BLaER1 treated with 17β-estradiol and CSF1 and Interleukin-3, amounts not matched to agents 10 nM and 100 nM (cell line): ENCODE results near the gene HID1.

ENCODE experiments used
- H3K27ac ChIP-seq, 11 experiments: shearing (Covaris generic); formaldehyde crosslinking; 2 replicates each; pipeline ENCODE4 v1.8.1; 2022
- H3K27me3 ChIP-seq, 11 experiments: shearing (Covaris generic); formaldehyde crosslinking; 2 replicates each; pipeline ENCODE4 v1.8.1; 2022
- H3K36me3 ChIP-seq, 11 experiments: shearing (Covaris generic); formaldehyde crosslinking; 2 replicates each; pipeline ENCODE4 v1.8.1; 2022
- H3K4me1 ChIP-seq, 10 experiments: shearing (Covaris generic); formaldehyde crosslinking; 2 replicates each; pipeline ENCODE4 v1.8.1; 2022
- H3K4me2 ChIP-seq, 11 experiments: shearing (Covaris generic); formaldehyde crosslinking; 2 replicates each; pipeline ENCODE4 v1.8.1; 2022
- H3K4me3 ChIP-seq, 10 experiments: shearing (Covaris generic); formaldehyde crosslinking; 2 replicates each; pipeline ENCODE4 v1.8.1; 2022
- H3K9ac ChIP-seq, 11 experiments: shearing (Covaris generic); formaldehyde crosslinking; 2 replicates each; pipeline ENCODE4 v1.8.1; 2022
- H3K9me3 ChIP-seq, 11 experiments: shearing (Covaris generic); formaldehyde crosslinking; replicated peaks in 1 of 11; 2 replicates each; pipeline ENCODE4 v1.8.1; 2022
- H4K20me1 ChIP-seq, 11 experiments: shearing (Covaris generic); formaldehyde crosslinking; 2 replicates each; pipeline ENCODE4 v1.8.1; 2022
- Cebpa-rat ChIP-seq, 11 experiments: shearing (Covaris generic); IDR thresholded peaks; 2 replicates each; pipeline ENCODE4 v1.8.1; 2022

The HID1 gene, protein sequence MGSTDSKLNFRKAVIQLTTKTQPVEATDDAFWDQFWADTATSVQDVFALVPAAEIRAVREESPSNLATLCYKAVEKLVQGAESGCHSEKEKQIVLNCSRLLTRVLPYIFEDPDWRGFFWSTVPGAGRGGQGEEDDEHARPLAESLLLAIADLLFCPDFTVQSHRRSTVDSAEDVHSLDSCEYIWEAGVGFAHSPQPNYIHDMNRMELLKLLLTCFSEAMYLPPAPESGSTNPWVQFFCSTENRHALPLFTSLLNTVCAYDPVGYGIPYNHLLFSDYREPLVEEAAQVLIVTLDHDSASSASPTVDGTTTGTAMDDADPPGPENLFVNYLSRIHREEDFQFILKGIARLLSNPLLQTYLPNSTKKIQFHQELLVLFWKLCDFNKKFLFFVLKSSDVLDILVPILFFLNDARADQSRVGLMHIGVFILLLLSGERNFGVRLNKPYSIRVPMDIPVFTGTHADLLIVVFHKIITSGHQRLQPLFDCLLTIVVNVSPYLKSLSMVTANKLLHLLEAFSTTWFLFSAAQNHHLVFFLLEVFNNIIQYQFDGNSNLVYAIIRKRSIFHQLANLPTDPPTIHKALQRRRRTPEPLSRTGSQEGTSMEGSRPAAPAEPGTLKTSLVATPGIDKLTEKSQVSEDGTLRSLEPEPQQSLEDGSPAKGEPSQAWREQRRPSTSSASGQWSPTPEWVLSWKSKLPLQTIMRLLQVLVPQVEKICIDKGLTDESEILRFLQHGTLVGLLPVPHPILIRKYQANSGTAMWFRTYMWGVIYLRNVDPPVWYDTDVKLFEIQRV

DNA sequence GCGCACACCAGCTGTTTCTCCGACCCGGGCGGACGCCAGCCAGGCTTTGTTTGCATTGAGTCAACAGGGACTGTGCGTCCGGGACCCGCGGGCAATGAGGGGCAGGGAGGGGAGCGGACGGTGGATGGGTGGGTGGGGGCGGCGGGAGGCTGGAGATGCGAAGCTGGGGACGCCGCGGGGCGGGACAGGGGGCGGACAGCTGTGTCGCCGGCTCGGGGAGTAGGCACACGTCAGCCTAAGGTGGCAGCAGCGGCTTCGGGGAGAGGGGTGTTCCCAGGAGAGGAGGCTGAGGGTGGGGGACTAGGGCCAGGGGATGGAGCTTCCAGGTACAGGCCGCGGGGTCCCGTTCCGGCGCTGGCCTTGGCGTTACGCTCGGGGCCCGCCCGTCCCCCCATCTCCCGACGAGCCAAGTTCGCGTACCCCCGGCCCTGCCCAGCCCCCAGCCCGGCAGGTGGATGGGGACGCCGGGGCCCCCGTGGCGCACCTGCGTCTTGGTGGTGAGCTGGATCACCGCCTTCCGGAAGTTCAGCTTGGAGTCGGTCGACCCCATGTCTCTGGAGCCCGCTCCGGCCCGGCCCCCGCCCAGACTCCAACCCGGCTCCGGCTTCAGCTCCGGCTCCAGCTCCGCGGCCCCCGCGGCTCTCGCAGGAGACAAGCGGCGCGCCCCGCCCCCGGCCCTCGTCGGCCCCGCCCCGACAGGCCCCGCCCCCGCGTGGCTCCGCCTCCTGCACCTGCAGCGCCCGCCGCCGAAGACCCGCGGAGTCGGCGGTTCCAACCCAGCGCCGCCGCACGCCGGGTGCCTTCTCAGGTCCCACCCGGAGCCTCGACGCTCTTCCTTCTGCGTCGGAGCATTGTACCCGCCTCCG, at the start of gene HID1:
TSS of gene HID1 (minus strand) at position 653 of the 866 bp plus-strand sequence. CDS start at position 550, 103 bp downstream.
- Histone ChIP-seq H3K9me3 (no peaks in the 10 kb centered on the region), H3K9ac (peak within 1 kb of the TSS; percentile 22 to 75 (median 62); a peak in 18 of 22 replicates), H3K4me1 (peaks cover 3 to 18% (median 15%) of the 10 kb centered on the region in 10 experiments; a peak in 18 of 20 replicates), H3K27me3 (peaks cover 32 to 47% (median 40%) of the 10 kb centered on the region in 11 experiments), H3K4me2 (peak within 1 kb of the TSS; percentile 93 to 100 (median 98)), H3K4me3 (peak within 1 kb of the TSS; percentile 56 to 74 (median 61)), H4K20me1 (peaks cover 0 to 24% (median 5%) of the 10 kb centered on the region in 11 experiments; a peak in 9 of 22 replicates), H3K27ac (no peak within 1 kb of the TSS), H3K36me3 (no peaks in the 10 kb centered on the region)
- TF ChIP-seq Cebpa-rat (IDR thresholded peaks at IDR 0.05), result no peak

DNA sequence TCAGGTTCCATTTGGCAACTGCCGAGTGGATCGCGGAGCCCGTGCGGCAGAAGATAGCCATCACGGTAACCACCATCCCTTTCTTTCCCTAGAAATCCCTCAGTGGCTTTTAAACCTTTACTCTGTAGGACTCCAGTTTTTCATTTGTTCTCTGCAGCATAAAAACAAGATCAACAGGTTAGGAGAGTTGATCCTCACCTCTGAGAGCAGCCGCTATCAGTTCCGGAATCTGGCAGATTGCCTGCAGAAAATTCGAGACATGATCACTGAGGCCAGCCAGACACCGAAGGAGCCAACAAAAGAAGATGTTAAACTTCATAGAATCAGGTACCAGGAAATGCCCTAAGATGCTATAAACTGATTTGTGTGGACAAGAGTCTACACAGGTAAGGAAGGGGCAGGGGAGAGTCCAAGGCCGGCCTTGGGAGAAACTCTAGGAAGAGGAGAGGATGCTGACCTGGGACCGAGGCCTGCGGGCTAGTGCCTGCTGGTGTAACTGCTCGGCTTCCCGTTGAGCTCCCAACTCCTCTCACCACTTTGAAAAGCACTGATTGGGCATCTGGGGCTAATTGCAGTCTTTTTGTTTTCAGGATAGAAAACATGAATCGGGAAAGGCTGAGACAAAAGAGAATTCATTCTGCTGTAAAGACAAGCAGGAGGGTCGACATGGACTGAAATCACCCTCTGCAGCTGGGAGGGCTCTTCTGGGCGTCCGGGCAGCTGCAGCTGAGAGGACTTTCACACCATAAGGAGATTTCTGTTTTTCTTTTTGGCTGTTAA, 48.0 kb upstream of the HID1 start:
- no peak overlapping the region for H3K9ac ChIP-seq
- H4K20me1 ChIP-seq, result peaks cover 0 to 11% (median 0%) of the 10 kb centered on the region in 11 experiments; a peak in 6 of 22 replicates
- H3K27ac ChIP-seq, result no peak overlapping the region
- H3K4me2 ChIP-seq, result no peak overlapping the region
- TF ChIP-seq Cebpa-rat (IDR thresholded peaks at IDR 0.05), result no peak
- H3K27me3 ChIP-seq, result no peaks in the 10 kb centered on the region
- peaks cover 8 to 18% (median 15%) of the 10 kb centered on the region in 10 experiments for H3K4me1 ChIP-seq
- no peak overlapping the region for H3K4me3 ChIP-seq
- H3K9me3 ChIP-seq, result peaks cover 15 to 38% (median 26%) of the 10 kb centered on the region in 11 experiments
- peaks cover 44 to 89% (median 73%) of the 10 kb centered on the region in 11 experiments for H3K36me3 ChIP-seq

DNA sequence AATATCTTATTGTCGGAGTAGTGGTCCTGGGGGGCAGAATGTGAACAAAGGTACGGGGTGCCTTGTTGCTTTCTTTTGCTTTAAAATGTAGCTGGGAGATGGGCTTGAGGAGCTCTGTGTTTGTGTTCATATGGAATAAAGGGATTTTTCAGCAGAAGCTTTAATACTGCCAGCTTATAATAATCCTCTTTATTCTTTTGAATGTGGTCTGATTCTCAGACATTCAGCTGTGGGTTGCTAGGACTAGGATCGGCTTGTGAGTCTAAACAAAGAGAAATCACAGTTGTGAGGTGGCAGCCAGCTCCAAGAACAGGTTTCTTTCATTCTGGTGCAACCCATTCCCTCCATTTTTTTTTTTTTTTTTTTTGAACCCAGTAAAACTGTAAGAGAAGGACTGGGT, 47.2 kb upstream of the HID1 start:
- peaks cover 44 to 94% (median 75%) of the 10 kb centered on the region in 11 experiments for H3K36me3 ChIP-seq
- no peaks in the 10 kb centered on the region for H3K27me3 ChIP-seq
- no peak overlapping the region for H3K4me3 ChIP-seq
- no peak overlapping the region for H3K4me2 ChIP-seq
- peaks cover under 1 to 12% (median 7%) of the 10 kb centered on the region in 10 experiments; a peak in 19 of 20 replicates for H3K4me1 ChIP-seq
- H3K9ac ChIP-seq, result no peak overlapping the region
- peaks cover 0 to 11% (median 0%) of the 10 kb centered on the region in 11 experiments; a peak in 6 of 22 replicates for H4K20me1 ChIP-seq
- TF ChIP-seq Cebpa-rat (IDR thresholded peaks at IDR 0.05), result no peak
- no peak overlapping the region for H3K27ac ChIP-seq
- H3K9me3 ChIP-seq, result peaks cover 7 to 29% (median 21%) of the 10 kb centered on the region in 11 experiments

DNA sequence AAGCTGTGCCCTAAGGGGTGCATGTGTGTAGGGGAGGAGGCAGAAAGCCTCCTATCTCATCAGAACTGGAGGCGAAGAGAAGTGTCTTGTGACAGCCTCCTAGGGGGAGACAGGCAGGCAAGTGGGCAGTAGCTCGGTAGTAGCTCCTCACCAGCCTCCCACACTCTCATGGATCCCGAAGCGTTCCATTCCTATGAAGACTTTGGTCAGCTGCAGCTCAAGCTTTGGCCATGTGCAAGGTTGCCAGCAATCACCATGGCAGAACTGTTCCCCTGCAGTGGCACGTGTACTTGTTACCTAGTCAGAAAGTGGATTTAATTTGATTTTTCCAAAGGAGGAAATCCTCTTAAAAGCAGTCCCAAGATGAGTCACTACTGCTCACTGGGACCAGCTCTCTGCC, 46.6 kb upstream of the HID1 start:
- no peak for TF ChIP-seq Cebpa-rat (IDR thresholded peaks at IDR 0.05)
- Histone ChIP-seq H3K4me2 (no peak overlapping the region), H4K20me1 (peaks cover 0 to 11% (median 0%) of the 10 kb centered on the region in 11 experiments; a peak in 6 of 22 replicates), H3K9ac (no peak overlapping the region; a peak in 1 of 22 replicates), H3K27ac (no peak overlapping the region), H3K4me3 (no peak overlapping the region), H3K36me3 (peaks cover 42 to 92% (median 74%) of the 10 kb centered on the region in 11 experiments), H3K4me1 (peaks cover 0 to 10% (median 7%) of the 10 kb centered on the region in 10 experiments; a peak in 17 of 20 replicates), H3K9me3 (peaks cover 2 to 24% (median 15%) of the 10 kb centered on the region in 11 experiments; a peak in 21 of 22 replicates), H3K27me3 (no peaks in the 10 kb centered on the region)

DNA sequence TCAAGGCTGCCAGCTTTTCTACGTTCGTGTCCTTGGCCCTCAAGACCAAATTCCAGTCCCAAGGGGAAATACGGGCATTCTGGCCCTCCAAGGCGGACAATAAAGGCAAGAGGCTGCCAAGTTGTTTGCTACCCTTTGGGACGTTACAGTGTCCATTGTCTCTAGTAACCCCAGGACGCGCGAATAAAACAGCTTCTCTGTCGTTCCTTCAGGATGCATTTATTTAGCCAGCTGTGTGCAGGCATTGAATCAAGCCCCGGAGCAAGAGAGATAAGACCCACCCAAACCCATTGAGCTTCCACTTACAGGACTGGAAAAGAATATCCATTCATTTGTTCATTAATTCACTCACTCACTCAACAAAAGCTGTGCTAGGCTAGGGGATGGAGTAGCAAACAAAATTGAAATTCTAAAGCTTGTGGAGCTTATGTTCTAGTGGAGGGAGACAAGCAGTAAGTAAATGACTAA, 40.6 kb upstream of the HID1 start:
- Histone ChIP-seq H3K4me3 (peak overlapping the region; percentile 76 to 94 (median 79)), H3K9me3 (no peaks in the 10 kb centered on the region), H4K20me1 (peaks cover 0 to 6% (median 0%) of the 10 kb centered on the region in 11 experiments; a peak in 3 of 22 replicates), H3K27ac (peak overlapping the region; percentile 49 to 88 (median 84); a peak in 21 of 22 replicates), H3K27me3 (no peaks in the 10 kb centered on the region), H3K4me2 (peak overlapping the region; percentile 76 to 99 (median 88)), H3K4me1 (peaks cover 18 to 36% (median 32%) of the 10 kb centered on the region in 10 experiments), H3K9ac (peak overlapping the region; percentile 79 to 89 (median 86)), H3K36me3 (peaks cover 0 to 32% (median 22%) of the 10 kb centered on the region in 11 experiments; a peak in 19 of 22 replicates)
- no peak for TF ChIP-seq Cebpa-rat (IDR thresholded peaks at IDR 0.05)

DNA sequence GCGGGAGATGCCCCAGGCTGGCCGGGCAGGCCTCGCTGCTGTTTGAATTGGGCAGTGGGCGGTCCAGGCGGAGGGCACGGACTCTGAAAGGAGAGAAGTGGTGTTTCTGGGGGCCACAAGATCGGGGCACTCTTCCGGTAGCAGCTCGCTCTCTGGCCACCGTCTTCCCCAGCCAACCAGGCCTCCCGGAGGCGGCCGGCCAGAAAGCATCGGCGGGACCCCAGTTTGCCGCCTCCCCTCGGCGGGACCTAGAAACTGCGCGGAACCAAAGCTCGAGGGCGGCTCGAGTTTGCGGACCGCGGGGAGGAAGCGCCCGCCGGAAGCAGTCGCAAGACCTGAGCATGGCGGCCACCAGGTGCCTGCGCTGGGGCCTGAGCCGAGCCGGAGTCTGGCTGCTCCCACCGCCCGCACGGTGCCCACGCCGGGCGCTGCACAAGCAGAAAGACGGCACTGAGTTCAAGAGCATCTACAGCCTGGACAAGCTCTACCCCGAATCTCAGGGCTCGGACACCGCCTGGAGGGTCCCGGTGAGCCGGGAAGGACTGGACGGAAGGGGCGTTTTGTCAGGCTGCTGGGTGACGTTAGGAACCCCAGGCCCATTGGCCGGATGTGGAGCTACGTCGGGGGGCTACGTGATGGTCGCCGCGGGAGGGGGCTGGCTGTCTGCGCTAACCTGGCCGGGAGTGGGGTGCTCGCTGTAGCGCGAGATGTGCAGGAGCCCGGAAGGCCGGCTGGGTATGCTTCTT, 40.0 kb upstream of the HID1 start, which contains the start of gene MRPL58:
TSS of gene MRPL58 (plus strand) at position 325 of the 746 bp plus-strand sequence. CDS start at position 342, 17 bp downstream.
- Histone ChIP-seq H3K4me1 (peaks cover 18 to 36% (median 32%) of the 10 kb centered on the region in 10 experiments), H3K27ac (peak within 1 kb of the TSS; percentile 49 to 88 (median 84); a peak in 21 of 22 replicates), H3K36me3 (peaks cover 0 to 26% (median 17%) of the 10 kb centered on the region in 11 experiments; a peak in 18 of 22 replicates), H3K9me3 (no peaks in the 10 kb centered on the region), H4K20me1 (peaks cover 0 to 6% (median 0%) of the 10 kb centered on the region in 11 experiments; a peak in 3 of 22 replicates), H3K4me2 (peak within 1 kb of the TSS; percentile 76 to 99 (median 88)), H3K27me3 (no peaks in the 10 kb centered on the region), H3K9ac (peak within 1 kb of the TSS; percentile 79 to 89 (median 86)), H3K4me3 (peak within 1 kb of the TSS; percentile 76 to 94 (median 79))
- no peak for TF ChIP-seq Cebpa-rat (IDR thresholded peaks at IDR 0.05)

DNA sequence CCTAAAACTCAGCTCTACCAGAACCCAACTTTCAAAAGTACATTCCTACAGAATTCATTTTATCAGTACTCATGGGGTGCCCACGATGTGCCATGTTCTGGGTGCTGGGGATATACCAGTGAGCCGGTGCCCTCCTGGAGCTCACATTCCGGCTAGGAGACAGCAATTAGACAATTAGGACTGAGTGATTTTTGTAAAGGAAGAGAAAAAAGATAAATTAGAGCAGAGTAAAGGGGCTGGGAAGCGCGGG, 39.5 kb upstream of the HID1 start:
- H3K4me1 ChIP-seq, result peaks cover 18 to 36% (median 32%) of the 10 kb centered on the region in 10 experiments
- H3K4me3 ChIP-seq, result peak overlapping the region; percentile 76 to 94 (median 79)
- H3K9ac ChIP-seq, result peak overlapping the region; percentile 79 to 89 (median 86); a peak in 21 of 22 replicates
- H3K36me3 ChIP-seq, result peaks cover 0 to 21% (median 12%) of the 10 kb centered on the region in 11 experiments; a peak in 18 of 22 replicates
- H3K27ac ChIP-seq, result peak overlapping the region; percentile 49 to 88 (median 84); a peak in 21 of 22 replicates
- peak overlapping the region; percentile 76 to 99 (median 88) for H3K4me2 ChIP-seq
- no peaks in the 10 kb centered on the region for H3K9me3 ChIP-seq
- no peaks in the 10 kb centered on the region for H3K27me3 ChIP-seq
- peaks cover 0 to 6% (median 0%) of the 10 kb centered on the region in 11 experiments; a peak in 3 of 22 replicates for H4K20me1 ChIP-seq
- no peak for TF ChIP-seq Cebpa-rat (IDR thresholded peaks at IDR 0.05)
